Neural cell (in vitro differentiated cells): ENCODE results near the gene LRRC30. TPM values are rescaled to one million over a fixed set of nuclear protein-coding genes. Genes with fewer than 3 reads are reported as not detected.

Experiments used
- H2AFZ ChIP-seq: fragments of 200-600, 300-800 bp; sonication (generic), shearing (Covaris generic); 2 replicates; pipeline ENCODE4 v1.6.0; 2014; ENCODE audit warnings: low read depth, mild to moderate bottlenecking, antibody characterized with exemption, low read length, moderate library complexity
- H3F3A ChIP-seq: fragments of 200-600 bp; shearing (Covaris generic); 2 replicates; pipeline ENCODE4 v1.6.1; 2016; ENCODE audit warnings: mild to moderate bottlenecking, moderate library complexity, mixed read lengths, antibody characterized with exemption, low read length; ENCODE audit not compliant: insufficient read depth, poor library complexity, severe bottlenecking
- H3K27ac ChIP-seq: fragments of 200-600, 300-800 bp; sonication (generic), shearing (Covaris generic); 2 replicates; pipeline ENCODE4 v1.5.1; 2014; ENCODE audit warnings: mild to moderate bottlenecking, low read length, moderate library complexity
- H3K27me3 ChIP-seq: fragments of 300-800, 200-600 bp; sonication (generic), shearing (Covaris generic); 2 replicates; pipeline ENCODE4 v1.6.0; 2014; ENCODE audit warnings: mild to moderate bottlenecking, low read depth, low read length, moderate library complexity; ENCODE audit not compliant: insufficient read depth
- H3K36me3 ChIP-seq: fragments of 300-800, 200-600 bp; sonication (generic), shearing (Covaris generic); 2 replicates; pipeline ENCODE4 v1.5.1; 2014; ENCODE audit warnings: mild to moderate bottlenecking, antibody characterized with exemption, low read length, moderate library complexity; ENCODE audit not compliant: insufficient read depth
- H3K4me2 ChIP-seq: fragments of 300-800, 200-600 bp; sonication (generic), shearing (Covaris generic); 2 replicates; pipeline ENCODE4 v1.6.0; 2014; ENCODE audit warnings: mild to moderate bottlenecking, low read length
- H3K4me3 ChIP-seq: fragments of 300-800, 200-600 bp; sonication (generic), shearing (Covaris generic); 2 replicates; pipeline ENCODE4 v1.5.1; 2014; ENCODE audit warnings: mild to moderate bottlenecking, low read length, moderate library complexity
- H3K79me2 ChIP-seq: fragments of 200-600 bp; shearing (Covaris generic); replicated peaks from 2 replicates; pipeline ENCODE4 v1.6.0; 2014; ENCODE audit warnings: mild to moderate bottlenecking, low read length, moderate library complexity; ENCODE audit not compliant: insufficient read depth
- H3K9ac ChIP-seq: fragments of 300-800, 200-600 bp; sonication (generic), shearing (Covaris generic); 2 replicates; pipeline ENCODE4 v1.6.1; 2016; ENCODE audit warnings: mild to moderate bottlenecking, low read length, mixed read lengths
- H3K9me2 ChIP-seq: fragments of 200-600 bp; shearing (Covaris generic); 2 replicates; pipeline ENCODE4 v1.6.1; 2016; ENCODE audit warnings: mild to moderate bottlenecking, low read length, mixed read lengths; ENCODE audit not compliant: insufficient read depth
- H3K9me3 ChIP-seq: fragments of 200-600, 300-800 bp; sonication (generic), shearing (Covaris generic); 2 replicates; pipeline ENCODE4 v1.6.1; 2016; ENCODE audit warnings: mild to moderate bottlenecking, mixed run types, low read length, moderate library complexity, mixed read lengths
- H4K20me1 ChIP-seq: fragments of 200-600 bp; shearing (Covaris generic); 2 replicates; pipeline ENCODE4 v1.6.1; 2016; ENCODE audit warnings: mild to moderate bottlenecking, mixed run types; ENCODE audit not compliant: insufficient read depth
- EP300 ChIP-seq: fragments of 450-650 bp; conservative IDR thresholded peaks from 2 replicates; pipeline ENCODE4 v1.6.1; 2014; ENCODE audit warnings: antibody characterized with exemption, mild to moderate bottlenecking, moderate library complexity; ENCODE audit not compliant: poor library complexity, severe bottlenecking
- EZH2 ChIP-seq: fragments of 200-600, 300-800 bp; shearing (Covaris generic), sonication (generic); IDR thresholded peaks from 2 replicates; pipeline ENCODE4 v1.6.1; 2014; ENCODE audit warnings: antibody characterized with exemption, low read length, borderline replicate concordance, mild to moderate bottlenecking; ENCODE audit not compliant: insufficient read depth, poor library complexity, severe bottlenecking
- MXI1 ChIP-seq: fragments of 450-650 bp; conservative IDR thresholded peaks from 2 replicates; pipeline ENCODE4 v1.6.1; 2014; ENCODE audit warnings: antibody characterized with exemption, mild to moderate bottlenecking; ENCODE audit not compliant: poor library complexity, severe bottlenecking
- POLR2AphosphoS5 ChIP-seq: IDR thresholded peaks from 2 replicates; pipeline ENCODE4 v1.6.1; 2012
- RAD21 ChIP-seq: fragments of 450-650 bp; conservative IDR thresholded peaks from 2 replicates; pipeline ENCODE4 v1.6.1; 2014; ENCODE audit warnings: antibody characterized with exemption, mild to moderate bottlenecking, moderate library complexity
- SMC3 ChIP-seq: fragments of 450-650 bp; conservative IDR thresholded peaks from 2 replicates; pipeline ENCODE4 v1.6.1; 2014; ENCODE audit warnings: antibody characterized with exemption, mild to moderate bottlenecking, moderate library complexity; ENCODE audit not compliant: poor library complexity
- TAF1 ChIP-seq: IDR thresholded peaks from 2 replicates; pipeline ENCODE4 v1.6.1; 2012; ENCODE audit warnings: low read depth
- polyA plus RNA-seq: library from polyadenylated mRNA; depleted of rRNA; stranded (reverse); fragments of >200 nt; gene quantifications from 2 replicates; pipeline ENCODE4 v1.2.3, GENCODE V29; 2014
- TF ChIP-seq, protein P1 (sequence below): fragments of 450-650 bp; IDR thresholded peaks from 2 replicates; pipeline ENCODE4 v1.5.1; 2014; ENCODE audit warnings: antibody characterized with exemption, mild to moderate bottlenecking, moderate library complexity; ENCODE audit not compliant: poor library complexity, severe bottlenecking
- TF ChIP-seq, protein P2 (sequence below): IDR thresholded peaks from 2 replicates; pipeline ENCODE4 v1.6.1; 2012; ENCODE audit warnings: borderline replicate concordance

The LRRC30 gene
- polyA plus RNA-seq, 1 donor from 2014 or later = not detected

DNA sequence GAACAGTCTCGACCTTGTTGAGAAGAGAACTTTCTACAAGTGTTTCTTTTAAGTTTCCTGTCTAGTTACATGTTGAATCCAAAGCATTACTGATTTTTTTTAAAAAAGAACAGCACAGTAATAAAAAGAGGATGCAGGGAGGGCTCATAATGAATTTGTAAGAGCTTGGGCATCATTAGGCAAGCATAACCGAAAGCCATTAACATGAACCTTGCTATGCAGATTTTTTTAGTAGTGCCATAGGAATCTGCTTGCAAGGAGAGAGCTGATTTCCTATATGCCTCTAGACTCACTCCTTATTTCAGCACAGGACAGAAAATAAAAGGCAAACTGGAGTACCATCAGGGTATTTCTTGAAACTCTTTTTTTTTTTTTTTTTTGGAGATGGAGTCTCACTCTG, 5.2 kb downstream of the LRRC30 start:
- no peaks in the 10 kb centered on the region for H3F3A ChIP-seq
- no peaks in the 10 kb centered on the region for H3K27me3 ChIP-seq
- no peaks in the 10 kb centered on the region for H3K36me3 ChIP-seq
- TF ChIP-seq, protein P1, sequence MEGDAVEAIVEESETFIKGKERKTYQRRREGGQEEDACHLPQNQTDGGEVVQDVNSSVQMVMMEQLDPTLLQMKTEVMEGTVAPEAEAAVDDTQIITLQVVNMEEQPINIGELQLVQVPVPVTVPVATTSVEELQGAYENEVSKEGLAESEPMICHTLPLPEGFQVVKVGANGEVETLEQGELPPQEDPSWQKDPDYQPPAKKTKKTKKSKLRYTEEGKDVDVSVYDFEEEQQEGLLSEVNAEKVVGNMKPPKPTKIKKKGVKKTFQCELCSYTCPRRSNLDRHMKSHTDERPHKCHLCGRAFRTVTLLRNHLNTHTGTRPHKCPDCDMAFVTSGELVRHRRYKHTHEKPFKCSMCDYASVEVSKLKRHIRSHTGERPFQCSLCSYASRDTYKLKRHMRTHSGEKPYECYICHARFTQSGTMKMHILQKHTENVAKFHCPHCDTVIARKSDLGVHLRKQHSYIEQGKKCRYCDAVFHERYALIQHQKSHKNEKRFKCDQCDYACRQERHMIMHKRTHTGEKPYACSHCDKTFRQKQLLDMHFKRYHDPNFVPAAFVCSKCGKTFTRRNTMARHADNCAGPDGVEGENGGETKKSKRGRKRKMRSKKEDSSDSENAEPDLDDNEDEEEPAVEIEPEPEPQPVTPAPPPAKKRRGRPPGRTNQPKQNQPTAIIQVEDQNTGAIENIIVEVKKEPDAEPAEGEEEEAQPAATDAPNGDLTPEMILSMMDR = no peak
- TF ChIP-seq MXI1 = no peak
- TF ChIP-seq EP300 = no peak
- TF ChIP-seq, protein P2, sequence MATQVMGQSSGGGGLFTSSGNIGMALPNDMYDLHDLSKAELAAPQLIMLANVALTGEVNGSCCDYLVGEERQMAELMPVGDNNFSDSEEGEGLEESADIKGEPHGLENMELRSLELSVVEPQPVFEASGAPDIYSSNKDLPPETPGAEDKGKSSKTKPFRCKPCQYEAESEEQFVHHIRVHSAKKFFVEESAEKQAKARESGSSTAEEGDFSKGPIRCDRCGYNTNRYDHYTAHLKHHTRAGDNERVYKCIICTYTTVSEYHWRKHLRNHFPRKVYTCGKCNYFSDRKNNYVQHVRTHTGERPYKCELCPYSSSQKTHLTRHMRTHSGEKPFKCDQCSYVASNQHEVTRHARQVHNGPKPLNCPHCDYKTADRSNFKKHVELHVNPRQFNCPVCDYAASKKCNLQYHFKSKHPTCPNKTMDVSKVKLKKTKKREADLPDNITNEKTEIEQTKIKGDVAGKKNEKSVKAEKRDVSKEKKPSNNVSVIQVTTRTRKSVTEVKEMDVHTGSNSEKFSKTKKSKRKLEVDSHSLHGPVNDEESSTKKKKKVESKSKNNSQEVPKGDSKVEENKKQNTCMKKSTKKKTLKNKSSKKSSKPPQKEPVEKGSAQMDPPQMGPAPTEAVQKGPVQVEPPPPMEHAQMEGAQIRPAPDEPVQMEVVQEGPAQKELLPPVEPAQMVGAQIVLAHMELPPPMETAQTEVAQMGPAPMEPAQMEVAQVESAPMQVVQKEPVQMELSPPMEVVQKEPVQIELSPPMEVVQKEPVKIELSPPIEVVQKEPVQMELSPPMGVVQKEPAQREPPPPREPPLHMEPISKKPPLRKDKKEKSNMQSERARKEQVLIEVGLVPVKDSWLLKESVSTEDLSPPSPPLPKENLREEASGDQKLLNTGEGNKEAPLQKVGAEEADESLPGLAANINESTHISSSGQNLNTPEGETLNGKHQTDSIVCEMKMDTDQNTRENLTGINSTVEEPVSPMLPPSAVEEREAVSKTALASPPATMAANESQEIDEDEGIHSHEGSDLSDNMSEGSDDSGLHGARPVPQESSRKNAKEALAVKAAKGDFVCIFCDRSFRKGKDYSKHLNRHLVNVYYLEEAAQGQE = no peak
- TF ChIP-seq EZH2 = no peak
- no peak for TF ChIP-seq TAF1
- TF ChIP-seq POLR2AphosphoS5 = no peak
- no peak for TF ChIP-seq SMC3
- TF ChIP-seq RAD21 = no peak
- H3K4me2 ChIP-seq = no peak overlapping the region
- no peaks in the 10 kb centered on the region for H3K79me2 ChIP-seq
- H3K27ac ChIP-seq = no peak overlapping the region
- H2AFZ ChIP-seq = no peak overlapping the region
- no peak overlapping the region for H3K4me3 ChIP-seq
- H3K9me3 ChIP-seq = no peaks in the 10 kb centered on the region
- no peaks in the 10 kb centered on the region for H3K9me2 ChIP-seq
- no peaks in the 10 kb centered on the region for H4K20me1 ChIP-seq
- no peak overlapping the region for H3K9ac ChIP-seq

DNA sequence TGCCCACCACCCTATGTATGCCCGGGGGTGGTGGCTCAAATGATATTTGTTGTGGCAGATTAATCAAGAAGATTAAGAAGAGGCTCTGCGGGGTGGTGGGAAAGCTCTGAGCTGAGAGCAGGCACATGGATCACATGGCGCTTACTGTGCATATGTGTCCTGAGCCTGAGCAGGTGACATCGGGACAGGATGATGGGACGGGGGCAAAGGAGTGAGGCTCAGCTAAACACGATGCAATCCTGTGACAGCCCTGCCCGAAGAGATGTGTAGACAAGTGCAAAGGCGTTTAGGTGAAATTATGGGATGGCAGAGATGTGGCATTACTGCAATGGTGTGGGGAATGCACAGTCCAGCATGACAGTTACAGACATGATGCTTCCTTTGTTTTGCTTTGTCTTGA, 6.0 kb downstream of the LRRC30 start:
- Histone ChIP-seq H3F3A (no peaks in the 10 kb centered on the region), H3K27ac (no peak overlapping the region), H3K27me3 (no peaks in the 10 kb centered on the region), H3K4me3 (no peak overlapping the region), H3K36me3 (no peaks in the 10 kb centered on the region), H3K9me3 (no peaks in the 10 kb centered on the region), H3K79me2 (no peaks in the 10 kb centered on the region), H3K9ac (no peak overlapping the region), H3K4me2 (no peak overlapping the region), H2AFZ (no peak overlapping the region), H3K9me2 (no peaks in the 10 kb centered on the region), H4K20me1 (no peaks in the 10 kb centered on the region)
- TF ChIP-seq, protein P2 = no peak
- TF ChIP-seq TAF1 (no peak), POLR2AphosphoS5 (no peak), MXI1 (no peak)
